ENCODE data around the gene SIPA1L3. TPM values are rescaled to one million over a fixed set of nuclear protein-coding genes. Genes with fewer than 3 reads are reported as not detected.

The SIPA1L3 gene
- total and polyA plus RNA-seq, 2 donors from 2014 or later, result 5.8 to 61.7 TPM

DNA sequence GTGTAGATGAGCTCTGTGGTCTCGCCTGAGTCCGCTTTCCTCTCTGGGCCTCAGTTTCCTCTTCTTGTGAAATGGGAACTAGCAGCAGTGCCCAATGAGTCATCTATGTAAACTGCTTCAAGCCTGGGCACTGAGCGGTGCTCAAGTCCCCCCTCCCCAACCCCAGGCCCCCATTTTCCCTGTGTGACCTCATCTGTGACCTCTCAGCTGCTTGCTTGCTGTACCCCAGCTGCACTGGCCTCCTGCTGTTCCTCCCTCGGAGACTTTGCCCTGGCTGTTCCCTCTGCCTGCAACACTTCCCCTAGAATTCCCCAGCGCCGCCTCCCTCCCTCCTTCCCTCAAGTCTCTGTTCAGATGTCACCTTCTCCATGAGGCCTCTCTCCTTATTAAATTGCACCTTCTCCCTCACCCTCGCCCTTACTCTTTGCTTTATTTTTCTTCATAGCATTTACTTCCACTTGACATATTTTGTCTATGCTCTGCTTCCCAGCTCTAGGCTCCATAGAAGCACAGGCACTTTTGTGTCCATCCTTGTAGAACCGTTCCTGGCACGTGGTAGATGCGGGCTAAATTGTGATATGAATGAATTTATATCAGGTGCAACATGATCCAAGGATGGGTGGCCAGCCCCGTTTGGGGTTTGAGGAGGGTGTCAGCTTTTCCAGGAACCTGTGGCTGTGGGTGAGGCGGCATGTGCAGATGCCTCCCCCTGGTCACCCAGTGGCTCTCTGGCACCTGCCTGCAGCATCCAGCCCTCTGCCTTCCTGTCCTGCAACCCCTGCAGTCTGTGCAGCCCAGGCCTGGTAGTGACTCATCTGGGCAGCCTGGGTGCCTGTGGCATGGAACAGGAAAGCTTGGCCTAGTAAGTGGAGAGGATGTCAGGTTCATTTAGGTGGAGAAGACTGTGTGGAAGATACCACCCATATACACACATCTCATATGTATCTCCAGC is 26.3 kb downstream of the SIPA1L3 start:
- FAIRE-seq (no peak), DNase-seq (peak in 2 of 5 donors; percentile 60 to 73)

DNA sequence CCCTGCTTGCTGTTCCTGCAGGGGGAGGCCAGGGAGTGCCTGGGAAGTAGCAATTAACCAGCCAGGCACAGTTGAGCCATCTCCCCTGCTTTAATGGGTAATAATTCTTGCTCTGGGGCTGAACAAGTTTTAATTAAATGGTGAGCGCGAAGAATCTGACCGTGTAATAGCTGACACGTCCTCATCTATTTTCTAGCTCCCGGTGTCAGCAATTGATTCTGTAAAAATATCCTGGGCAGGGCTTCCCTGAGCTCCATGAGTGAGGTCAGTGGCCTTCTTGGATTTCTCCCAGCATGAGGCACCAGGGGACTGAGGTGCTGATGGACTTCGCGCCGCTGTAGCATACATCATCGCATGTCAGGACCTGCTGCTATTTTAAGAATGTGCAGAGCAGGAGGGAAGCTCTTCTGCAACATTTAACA is 26.9 kb downstream of the SIPA1L3 start:
- TF ChIP-seq CTCF (IDR thresholded peaks at IDR 0.05; ENCODE audit: borderline replicate concordance, extremely low read depth, insufficient read depth), result no peak
- intact Hi-C loops (cut with DNase I), result no loop called here
- Histone ChIP-seq H3K27me3 (ENCODE audit: control insufficient read depth, insufficient read depth, low read length) (no peaks in the 10 kb centered on the region), H3K9me3 (ENCODE audit: control insufficient read depth in 2 of 3, insufficient read depth in 1 of 3, low read length in 3 of 3) (peaks cover 0 to 9% (median 0%) of the 10 kb centered on the region in 3 donors), H3K4me1 (ENCODE audit: control insufficient read depth in 2 of 3, insufficient read depth in 2 of 3, low read depth in 1 of 3, low read length in 3 of 3) (peaks cover 3 to 31% (median 17%) of the 10 kb centered on the region in 3 donors), H3K4me3 (ENCODE audit: low read length in 3 of 3) (peak overlapping the region in 1 of 3 donors; percentile 58), H3K27ac (ENCODE audit: low read depth in 2 of 2, low read length in 2 of 2) (peak overlapping the region in 1 of 2 donors; percentile 45), H3K9ac (ENCODE audit: low read length in 3 of 3) (peak overlapping the region in 1 of 3 donors; percentile 2), H3K36me3 (ENCODE audit: control insufficient read depth in 2 of 3, insufficient read depth in 3 of 3, low read length in 3 of 3) (no peaks in the 10 kb centered on the region)
- peak; percentile 18 to 86 (median 71) for DNase-seq
- FAIRE-seq, result no peak

More for the DNA sequence above, 26.3 kb downstream of the SIPA1L3 start:
- Histone ChIP-seq H3K36me3 (ENCODE audit: control insufficient read depth in 2 of 3, insufficient read depth in 3 of 3, low read length in 3 of 3) (no peaks in the 10 kb centered on the region), H3K9ac (ENCODE audit: low read length in 3 of 3) (peak overlapping the region in 1 of 3 donors; percentile 78), H3K27ac (ENCODE audit: low read depth in 2 of 2, low read length in 2 of 2) (peak overlapping the region; percentile 76 to 86), H3K4me3 (ENCODE audit: low read length in 3 of 3) (peak overlapping the region in 2 of 3 donors; percentile 58), H3K27me3 (ENCODE audit: control insufficient read depth, insufficient read depth, low read length) (no peaks in the 10 kb centered on the region), H3K9me3 (ENCODE audit: control insufficient read depth in 2 of 3, insufficient read depth in 1 of 3, low read length in 3 of 3) (peaks cover 0 to 9% (median 0%) of the 10 kb centered on the region in 3 donors), H3K4me1 (ENCODE audit: control insufficient read depth in 2 of 3, insufficient read depth in 2 of 3, low read depth in 1 of 3, low read length in 3 of 3) (peaks cover 3 to 36% (median 21%) of the 10 kb centered on the region in 3 donors)
- no peak for TF ChIP-seq CTCF (IDR thresholded peaks at IDR 0.05; ENCODE audit: borderline replicate concordance, extremely low read depth, insufficient read depth)
- intact Hi-C loops (cut with DNase I), result no loop called here

DNA sequence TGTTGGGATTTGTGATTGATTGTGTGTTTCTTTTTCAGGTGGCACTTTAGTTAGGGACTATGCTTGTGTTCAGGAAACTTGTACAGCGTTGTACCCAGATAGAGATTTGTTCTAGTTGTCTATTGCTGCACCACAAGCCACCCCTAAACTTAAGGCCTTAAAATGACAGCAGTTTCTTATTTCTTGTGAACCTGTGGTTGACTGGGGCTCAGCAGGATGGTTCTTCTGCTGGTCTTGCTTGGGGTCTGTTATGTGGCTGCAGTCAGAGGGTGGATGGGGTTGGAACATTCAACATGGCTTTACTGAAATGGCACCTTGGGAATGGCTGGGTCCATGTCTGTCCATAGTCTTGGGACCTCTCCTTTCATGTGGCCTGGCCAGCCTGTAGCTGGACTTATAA is 28.3 kb downstream of the SIPA1L3 start:
- intact Hi-C loops (cut with DNase I), result no loop called here
- Histone ChIP-seq H3K4me1 (ENCODE audit: control insufficient read depth in 2 of 3, insufficient read depth in 2 of 3, low read depth in 1 of 3, low read length in 3 of 3) (peaks cover 3 to 28% (median 10%) of the 10 kb centered on the region in 3 donors), H3K9me3 (ENCODE audit: control insufficient read depth in 2 of 3, insufficient read depth in 1 of 3, low read length in 3 of 3) (peaks cover 0 to 9% (median 0%) of the 10 kb centered on the region in 3 donors), H3K27ac (ENCODE audit: low read depth in 2 of 2, low read length in 2 of 2) (no peak overlapping the region), H3K27me3 (ENCODE audit: control insufficient read depth, insufficient read depth, low read length) (no peaks in the 10 kb centered on the region), H3K9ac (ENCODE audit: low read length in 3 of 3) (no peak overlapping the region), H3K36me3 (ENCODE audit: control insufficient read depth in 2 of 3, insufficient read depth in 3 of 3, low read length in 3 of 3) (no peaks in the 10 kb centered on the region), H3K4me3 (ENCODE audit: low read length in 3 of 3) (no peak overlapping the region)
- DNase-seq, result no peak
- TF ChIP-seq CTCF (IDR thresholded peaks at IDR 0.05; ENCODE audit: borderline replicate concordance, extremely low read depth, insufficient read depth), result no peak
- no peak for FAIRE-seq
